ENCODE results near the gene CTRB1.
"Not testable (repeated sequence)": the region's sequence is repeated elsewhere in the genome, so short reads cannot be mapped to it uniquely, and the experiment has no call there.

GRCh38 chr16:75242436-75243078 lies 23.8 kb downstream of the CTRB1 start:
- not testable (repeated sequence) for TF ChIP-seq CTCF (conservative IDR thresholded peaks at IDR 0.05 in 1 of 2, IDR thresholded peaks at IDR 0.05 in 1 of 2; ENCODE audit: extremely low read depth in 1 of 2, insufficient read depth in 1 of 2, low read depth in 1 of 2, low read length in 2 of 2); EZH2 (IDR thresholded peaks at IDR 0.05; ENCODE audit: borderline replicate concordance, low read length)

Data from mammary epithelial cell (primary cell).